Motor neuron (in vitro differentiated cells): ENCODE data around the gene MDGA2. TPM values are rescaled to one million over a fixed set of nuclear protein-coding genes. Genes with fewer than 3 reads are reported as not detected.

ENCODE experiments used
- ATAC-seq, 8 experiments: fragments of 200-7000 bp; cut with Tn5 transposase; replicated peaks in 6 of 8; 2 replicates each; pipeline ENCODE4 v1.8.0; 2021; ENCODE audit warnings: mild to moderate bottlenecking in 8 of 8, moderate library complexity in 8 of 8
- H3K27ac ChIP-seq, 2 donors: fragments of 250-450 bp; sonication (Bioruptor Pico); 2 replicates each; pipeline ENCODE4 v1.9.0; 2021; ENCODE audit warnings: antibody characterized with exemption in 2 of 2, mild to moderate bottlenecking in 2 of 2, moderate library complexity in 1 of 2
- H3K4me1 ChIP-seq, 2 donors: fragments of 250-450 bp; sonication (Bioruptor Pico); replicated peaks in 1 of 2; 2 replicates each; pipeline ENCODE4 v1.6.1; 2021; ENCODE audit warnings: antibody characterized with exemption in 2 of 2, mild to moderate bottlenecking in 2 of 2, moderate library complexity in 1 of 2
- H3K4me3 ChIP-seq, 5 donors: fragments of 250-450 bp; sonication (Bioruptor Pico); 2 replicates each; pipeline ENCODE4 v1.9.0; 2021; ENCODE audit warnings: antibody characterized with exemption in 5 of 5, mild to moderate bottlenecking in 5 of 5, moderate library complexity in 4 of 5
- WGBS, 10 experiments: fragments of 450-650 bp; shearing (Covaris generic); methylation state at CpG; one replicate each; pipeline ENCODE4 v1.0.0; 2022; 5-methylcytosine and 5-hydroxymethylcytosine counted together
- in situ Hi-C, 9 experiments: fragments of 400-800 bp; cut with MboI; loops; one replicate each; pipeline ENCODE4 v1.15.0; 2021; ENCODE audit warnings: low sequenced_read_pairs in 9 of 9, low pct_unique_long_range_greater_than_20kb in 2 of 9; ENCODE audit not compliant: unreplicated experiment in 9 of 9
- total RNA-seq, 8 experiments: library from RNA; unstranded; fragments of 300-600 nt; gene quantifications; 2 replicates each; pipeline versions ENCODE4 v1.2.3 to v1.2.4, GENCODE V29; 2022

Gene MDGA2
- total RNA-seq, 8 experiments from 2014 or later = 0.05 to 21.2 (median 8.4) TPM

DNA sequence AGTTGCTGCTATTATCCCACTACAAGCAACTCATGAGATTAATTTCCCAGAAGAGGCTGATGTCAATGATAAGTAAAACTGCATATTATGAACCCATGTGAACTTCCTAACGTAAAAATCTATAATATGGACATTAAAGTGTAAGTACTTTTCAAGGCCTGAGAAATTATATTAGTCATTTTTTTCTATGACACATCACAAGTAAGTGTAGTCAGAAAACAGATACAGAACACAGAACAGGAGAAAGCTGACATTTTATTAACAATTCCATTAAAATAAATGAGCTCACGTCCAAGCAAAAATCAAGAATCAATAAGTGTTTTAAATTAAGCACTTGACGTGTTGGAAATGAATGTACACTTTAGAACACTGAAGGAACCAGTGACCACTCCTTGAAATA, 155.0 kb downstream of the MDGA2 start:
- WGBS, 10 experiments = 2 to 87% (median 51%) methylated on average over 2 to 3 of the region's 3 CpGs
- in situ Hi-C loops = no loop called here
- H3K4me1 ChIP-seq = peaks cover 0 to 24% of the 10 kb centered on the region in 2 donors
- no peak overlapping the region for H3K4me3 ChIP-seq
- H3K27ac ChIP-seq = no peak overlapping the region
- peak in 5 of 8 experiments; percentile 21 to 63 (median 52) for ATAC-seq

- Histone ChIP-seq H3K4me3 (no peak overlapping the region), H3K27ac (no peak overlapping the region), H3K4me1 (peaks cover 0 to 7% of the 10 kb centered on the region in 2 donors)
- 0 to 100% (median 90%) methylated on average over 1 to 2 of the region's 2 CpGs; no CpG with 5 or more reads in 1 of the 10 experiments for WGBS, 10 experiments
- in situ Hi-C loops = no loop called here
- ATAC-seq = no peak
These were observed 163.6 kb downstream of the MDGA2 start for GRCh38 chr14:47511829-47512228.

DNA sequence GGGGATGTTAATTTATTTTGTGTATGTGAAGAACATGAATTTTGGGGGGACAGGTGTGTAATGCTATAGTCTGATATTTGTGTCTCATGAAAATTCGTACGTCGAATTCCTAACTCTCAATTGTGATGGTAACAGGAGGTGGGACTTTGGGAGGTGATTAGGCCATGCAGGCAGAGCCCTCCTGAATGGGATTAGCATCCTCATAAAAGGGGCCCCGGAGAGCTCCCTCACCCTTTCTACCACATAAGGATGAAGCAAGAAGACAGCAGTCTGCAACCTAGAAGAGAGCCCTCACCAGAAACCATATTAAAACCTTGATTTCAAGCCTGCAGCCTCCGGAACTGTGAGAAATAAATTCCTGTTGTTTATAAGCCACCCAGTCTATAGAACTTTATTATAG, 165.4 kb downstream of the MDGA2 start:
- WGBS, 10 experiments = 33 to 90% (median 62%) methylated on average over 1 to 5 of the region's 5 CpGs; no CpG with 5 or more reads in 1 of the 10 experiments

DNA sequence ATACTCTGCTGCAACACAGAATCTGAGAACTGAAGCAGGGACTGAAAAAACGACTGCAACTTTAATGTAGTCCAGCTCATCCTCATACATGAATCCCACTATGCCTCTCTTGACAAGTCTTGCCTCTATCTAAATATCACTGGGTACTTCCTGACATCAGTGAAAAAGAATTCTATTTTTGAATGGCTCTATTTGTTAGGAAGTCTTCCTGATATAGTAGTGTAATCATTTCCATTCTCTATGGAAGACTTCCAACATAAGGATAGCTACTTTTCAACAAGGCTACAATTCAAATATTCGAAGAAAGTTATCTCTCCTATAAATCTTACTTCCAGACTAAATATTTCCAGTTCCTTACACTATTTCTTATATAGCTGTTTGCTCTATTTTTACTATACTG, 167.5 kb downstream of the MDGA2 start:
- H3K27ac ChIP-seq = no peak overlapping the region
- in situ Hi-C loops = no loop called here
- no peak overlapping the region for H3K4me3 ChIP-seq
- H3K4me1 ChIP-seq = peaks cover 0 to 8% of the 10 kb centered on the region in 2 donors
- WGBS, 10 experiments = 0 to 100% (median 40%) methylated on average over 1 to 2 of the region's 2 CpGs; no CpG with 5 or more reads in 1 of the 10 experiments
- ATAC-seq = peak in 1 of 8 experiments; percentile 24

More for the DNA sequence above, 165.4 kb downstream of the MDGA2 start:
- peaks cover 0 to 8% of the 10 kb centered on the region in 2 donors for H3K4me1 ChIP-seq
- in situ Hi-C loops = no loop called here
- ATAC-seq = no peak
- no peak overlapping the region for H3K27ac ChIP-seq
- H3K4me3 ChIP-seq = no peak overlapping the region

DNA sequence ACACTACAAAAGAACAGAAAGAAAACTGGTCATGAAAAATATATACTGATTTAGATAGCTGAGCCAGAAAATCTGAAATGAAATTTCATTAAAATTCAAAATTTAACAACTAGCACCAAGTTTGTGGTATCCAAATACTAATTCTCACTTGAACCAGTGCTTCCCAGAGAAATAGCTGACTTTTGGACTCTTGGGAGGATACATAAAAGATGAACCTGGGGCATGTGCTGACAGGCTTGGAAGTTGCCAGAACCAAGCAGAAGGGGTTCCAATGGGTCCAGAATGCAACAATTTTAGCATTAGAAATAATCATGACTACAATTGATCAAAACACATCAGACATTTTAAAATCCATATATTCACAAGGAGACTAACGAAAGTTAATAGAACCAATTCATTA, 175.0 kb downstream of the MDGA2 start:
- H3K27ac ChIP-seq = no peak overlapping the region
- in situ Hi-C loops = no loop called here
- WGBS, 10 experiments = 10 to 100% (median 93%) methylated on average over 1 of the region's 1 CpG; no CpG with 5 or more reads in 1 of the 10 experiments
- H3K4me1 ChIP-seq = no peaks in the 10 kb centered on the region
- ATAC-seq = no peak
- no peak overlapping the region for H3K4me3 ChIP-seq

DNA sequence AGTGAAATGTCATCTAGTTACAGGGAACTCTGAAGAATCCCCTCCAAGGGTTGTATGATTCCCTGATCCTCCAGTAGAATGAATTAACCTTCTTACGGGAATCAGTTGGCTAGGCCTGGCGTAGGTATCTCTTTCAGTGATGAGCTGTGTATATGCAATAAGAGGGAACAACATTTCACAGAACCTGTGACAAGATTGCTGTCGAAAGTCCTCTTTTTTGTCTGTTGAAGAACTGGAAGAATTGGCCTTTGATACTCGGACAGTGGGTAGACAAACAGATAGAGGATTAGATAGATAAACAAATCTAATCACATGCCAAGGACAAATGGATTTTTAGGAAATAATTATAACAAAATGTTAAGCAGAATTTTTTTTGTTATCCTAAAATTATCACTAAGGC, 184.6 kb downstream of the MDGA2 start:
- 0 to 100% (median 62%) methylated on average over 2 to 4 of the region's 4 CpGs; no CpG with 5 or more reads in 2 of the 10 experiments for WGBS, 10 experiments

GRCh38 chr14:47490353-47490752, 185.1 kb downstream of the MDGA2 start:
- Histone ChIP-seq H3K4me3 (no peak overlapping the region), H3K4me1 (no peaks in the 10 kb centered on the region), H3K27ac (no peak overlapping the region)
- 0 to 96% (median 30%) methylated on average over 1 to 3 of the region's 3 CpGs for WGBS, 10 experiments
- in situ Hi-C loops = no loop called here
- ATAC-seq = no peak

More for the DNA sequence above, 184.6 kb downstream of the MDGA2 start:
- in situ Hi-C loops = no loop called here
- H3K4me1 ChIP-seq = no peaks in the 10 kb centered on the region
- no peak for ATAC-seq
- no peak overlapping the region for H3K27ac ChIP-seq
- H3K4me3 ChIP-seq = no peak overlapping the region

DNA sequence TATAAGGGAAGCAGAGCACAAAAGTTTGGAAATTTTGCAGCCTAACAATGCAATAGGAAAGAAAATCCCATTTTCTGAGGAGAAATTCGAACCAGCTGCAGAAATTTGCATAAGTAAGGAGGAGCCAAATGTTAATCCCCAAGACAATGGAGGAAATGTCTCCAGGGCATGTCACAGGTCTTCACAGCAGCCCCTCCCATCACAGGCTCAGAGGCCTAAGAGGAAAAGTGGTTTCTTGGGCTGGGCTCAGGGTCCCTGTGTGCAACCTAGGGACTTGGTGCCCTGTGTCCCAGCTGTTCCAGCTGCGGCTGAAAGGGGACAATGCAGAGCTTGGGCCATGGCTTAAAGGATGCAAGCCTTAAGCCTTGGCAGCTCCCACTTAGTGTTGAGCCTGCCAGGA, 190.0 kb downstream of the MDGA2 start:
- no peak for ATAC-seq
- H3K4me3 ChIP-seq = no peak overlapping the region
- H3K27ac ChIP-seq = no peak overlapping the region
- in situ Hi-C loops = no loop called here
- no peaks in the 10 kb centered on the region for H3K4me1 ChIP-seq
- WGBS, 10 experiments = 0 to 79% (median 33%) methylated on average over 1 to 2 of the region's 2 CpGs; no CpG with 5 or more reads in 3 of the 10 experiments

- ATAC-seq = no peak
- Histone ChIP-seq H3K4me1 (no peaks in the 10 kb centered on the region), H3K4me3 (no peak overlapping the region), H3K27ac (no peak overlapping the region)
- in situ Hi-C loops = no loop called here
These were observed 192.0 kb downstream of the MDGA2 start for GRCh38 chr14:47483449-47483848.

- H3K27ac ChIP-seq = no peak overlapping the region
- 0 to 70% (median 48%) methylated on average over 1 to 2 of the region's 2 CpGs for WGBS, 10 experiments
- H3K4me1 ChIP-seq = no peaks in the 10 kb centered on the region
- peak in 4 of 8 experiments; percentile 47 to 58 (median 54) for ATAC-seq
- H3K4me3 ChIP-seq = no peak overlapping the region
- in situ Hi-C loops = no loop called here
These were observed 204.3 kb downstream of the MDGA2 start for GRCh38 chr14:47471075-47471474.

DNA sequence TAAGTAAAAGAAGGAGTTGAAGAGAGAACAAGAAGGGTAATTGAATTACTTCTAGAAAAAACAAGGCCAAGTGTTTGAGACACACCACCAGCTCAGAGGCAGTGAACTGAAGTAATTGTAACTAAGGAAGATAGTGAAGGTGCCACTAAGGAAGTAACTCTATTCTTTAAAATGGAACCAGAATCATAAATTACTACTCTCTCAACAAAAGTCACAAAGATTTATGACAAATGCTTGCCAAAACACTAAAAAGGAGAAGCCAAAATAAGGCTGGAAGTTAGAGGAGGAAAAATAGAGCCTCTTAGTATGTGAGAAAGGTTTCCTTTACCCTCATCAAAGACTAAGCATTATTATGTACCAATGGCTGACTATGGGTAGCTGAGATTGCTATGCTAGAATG, 208.5 kb downstream of the MDGA2 start:
- no peak overlapping the region for H3K4me3 ChIP-seq
- in situ Hi-C loops = no loop called here
- H3K4me1 ChIP-seq = no peaks in the 10 kb centered on the region
- ATAC-seq = no peak
- H3K27ac ChIP-seq = no peak overlapping the region

GRCh38 chr14:47454025-47454424, 221.4 kb downstream of the MDGA2 start:
- Histone ChIP-seq H3K4me3 (no peak overlapping the region), H3K27ac (no peak overlapping the region), H3K4me1 (peaks cover 0 to 3% of the 10 kb centered on the region in 2 donors)
- no peak for ATAC-seq
- in situ Hi-C loops = no loop called here
- WGBS, 10 experiments = 0 to 100% (median 46%) methylated on average over 1 to 2 of the region's 2 CpGs; no CpG with 5 or more reads in 2 of the 10 experiments

GRCh38 chr14:47447076-47447475, 228.3 kb downstream of the MDGA2 start:
- H3K4me3 ChIP-seq = no peak overlapping the region
- H3K27ac ChIP-seq = no peak overlapping the region
- H3K4me1 ChIP-seq = no peaks in the 10 kb centered on the region
- no peak for ATAC-seq
- WGBS, 10 experiments = 0 to 90% (median 63%) methylated on average over 1 to 3 of the region's 3 CpGs
- in situ Hi-C loops = no loop called here

- no peak overlapping the region for H3K27ac ChIP-seq
- peak in 6 of 8 experiments; percentile 30 to 93 (median 83) for ATAC-seq
- in situ Hi-C loops = no loop called here
These were observed 233.2 kb downstream of the MDGA2 start for GRCh38 chr14:47442211-47442610.

More at GRCh38 chr14:47442211-47442610, 233.2 kb downstream of the MDGA2 start:
- peaks cover 7 to 23% of the 10 kb centered on the region in 2 donors for H3K4me1 ChIP-seq
- H3K4me3 ChIP-seq = no peak overlapping the region
